Measurements from ENCODE around the gene GPR35.

Gene GPR35

GRCh38 chr2:240637116-240637900 lies 12.0 kb downstream of the GPR35 start:
- H3K79me1 ChIP-seq (replicated peaks; ENCODE audit: low read length, poor library complexity, severe bottlenecking): no peaks in the 10 kb centered on the region

GRCh38 chr2:240637901-240638345 lies 12.6 kb downstream of the GPR35 start:
- Histone ChIP-seq H3K9ac (ENCODE audit: low read length) (no peak overlapping the region), H3K27ac (ENCODE audit: low read length, poor library complexity, severe bottlenecking) (no peak overlapping the region), H3K18ac (ENCODE audit: low read depth in 1 of 2, low read length in 2 of 2) (no peak overlapping the region), H2BK15ac (ENCODE audit: low read depth, poor library complexity, severe bottlenecking) (no peak overlapping the region), H3K4me3 (ENCODE audit: insufficient read depth in 1 of 2, low read depth in 1 of 2, low read length in 2 of 2) (no peak overlapping the region), H2AFZ (ENCODE audit: low read depth, low read length) (no peak overlapping the region), H2BK12ac (ENCODE audit: low read length in 2 of 2) (no peak overlapping the region), H2AK5ac (ENCODE audit: low read length, severe bottlenecking) (no peak overlapping the region), H4K91ac (ENCODE audit: low read length) (no peak overlapping the region), H2BK120ac (ENCODE audit: low read depth, low read length) (no peak overlapping the region), H3K14ac (ENCODE audit: low read length in 2 of 2) (no peak overlapping the region), H3K23ac (ENCODE audit: low read length in 2 of 2) (no peak overlapping the region), H3K27me3 (ENCODE audit: control insufficient read depth in 1 of 2, insufficient read depth in 1 of 2, low read length in 2 of 2) (peaks cover 0 to 37% of the 10 kb centered on the region in 2 experiments), H3K4me2 (ENCODE audit: low read length, poor library complexity, severe bottlenecking) (no peak overlapping the region), H3K4ac (ENCODE audit: low read depth in 1 of 2, low read length in 2 of 2) (no peak overlapping the region), H3K4me1 (ENCODE audit: control insufficient read depth, insufficient read depth, low read depth, low read length) (peaks cover 2% of the 10 kb centered on the region), H3K9me3 (ENCODE audit: control insufficient read depth, low read length) (peaks cover 12% of the 10 kb centered on the region), H4K8ac (ENCODE audit: low read length) (no peak overlapping the region), H3K36me3 (ENCODE audit: control insufficient read depth in 1 of 2, insufficient read depth in 2 of 2, low read depth in 1 of 2, low read length in 2 of 2) (no peaks in the 10 kb centered on the region), H3K79me1 (replicated peaks; ENCODE audit: low read length, poor library complexity, severe bottlenecking) (no peaks in the 10 kb centered on the region), H2BK5ac (ENCODE audit: low read depth, low read length, poor library complexity, severe bottlenecking) (no peak overlapping the region)
- no peak for DNase-seq
- 70% methylated on average over 8 of the region's 8 CpGs for WGBS

More at GRCh38 chr2:240637116-240637900, 12.0 kb downstream of the GPR35 start:
- no peak overlapping the region for H2AK5ac ChIP-seq (ENCODE audit: low read length, severe bottlenecking)
- no peak overlapping the region for H2BK120ac ChIP-seq (ENCODE audit: low read depth, low read length)
- no peak overlapping the region for H2BK15ac ChIP-seq (ENCODE audit: low read depth, poor library complexity, severe bottlenecking)
- no peak overlapping the region for H3K9ac ChIP-seq (ENCODE audit: low read length)
- peaks cover 14% of the 10 kb centered on the region for H3K9me3 ChIP-seq (ENCODE audit: control insufficient read depth, low read length)
- H3K27ac ChIP-seq (ENCODE audit: low read length, poor library complexity, severe bottlenecking): no peak overlapping the region
- H3K4ac ChIP-seq (ENCODE audit: low read depth in 1 of 2, low read length in 2 of 2): no peak overlapping the region
- no peak overlapping the region for H2BK5ac ChIP-seq (ENCODE audit: low read depth, low read length, poor library complexity, severe bottlenecking)
- no peak overlapping the region for H3K23ac ChIP-seq (ENCODE audit: low read length in 2 of 2)
- H3K18ac ChIP-seq (ENCODE audit: low read depth in 1 of 2, low read length in 2 of 2): no peak overlapping the region
- no peak for DNase-seq
- H3K36me3 ChIP-seq (ENCODE audit: control insufficient read depth in 1 of 2, insufficient read depth in 2 of 2, low read depth in 1 of 2, low read length in 2 of 2): peaks cover 0 to 2% of the 10 kb centered on the region in 2 experiments
- H3K4me3 ChIP-seq (ENCODE audit: insufficient read depth in 1 of 2, low read depth in 1 of 2, low read length in 2 of 2): no peak overlapping the region
- H3K14ac ChIP-seq (ENCODE audit: low read length in 2 of 2): no peak overlapping the region
- peaks cover 0 to 32% of the 10 kb centered on the region in 2 experiments for H3K27me3 ChIP-seq (ENCODE audit: control insufficient read depth in 1 of 2, insufficient read depth in 1 of 2, low read length in 2 of 2)
- H3K4me2 ChIP-seq (ENCODE audit: low read length, poor library complexity, severe bottlenecking): no peak overlapping the region
- H2AFZ ChIP-seq (ENCODE audit: low read depth, low read length): no peak overlapping the region
- WGBS: 79% methylated on average over 17 of the region's 17 CpGs
- H2BK12ac ChIP-seq (ENCODE audit: low read length in 2 of 2): no peak overlapping the region
- H4K91ac ChIP-seq (ENCODE audit: low read length): no peak overlapping the region
- no peak overlapping the region for H4K8ac ChIP-seq (ENCODE audit: low read length)
- peaks cover 2% of the 10 kb centered on the region for H3K4me1 ChIP-seq (ENCODE audit: control insufficient read depth, insufficient read depth, low read depth, low read length)

- H2BK15ac ChIP-seq (ENCODE audit: low read depth, poor library complexity, severe bottlenecking): no peak overlapping the region
- H3K36me3 ChIP-seq (ENCODE audit: control insufficient read depth in 1 of 2, insufficient read depth in 2 of 2, low read depth in 1 of 2, low read length in 2 of 2): no peaks in the 10 kb centered on the region
- no peak overlapping the region for H3K18ac ChIP-seq (ENCODE audit: low read depth in 1 of 2, low read length in 2 of 2)
- no peak overlapping the region for H2BK5ac ChIP-seq (ENCODE audit: low read depth, low read length, poor library complexity, severe bottlenecking)
- no peaks in the 10 kb centered on the region for H3K79me1 ChIP-seq (replicated peaks; ENCODE audit: low read length, poor library complexity, severe bottlenecking)
- no peak overlapping the region for H4K8ac ChIP-seq (ENCODE audit: low read length)
- no peak overlapping the region for H3K4me2 ChIP-seq (ENCODE audit: low read length, poor library complexity, severe bottlenecking)
- H3K4me3 ChIP-seq (ENCODE audit: insufficient read depth in 1 of 2, low read depth in 1 of 2, low read length in 2 of 2): no peak overlapping the region
- no peak overlapping the region for H2BK120ac ChIP-seq (ENCODE audit: low read depth, low read length)
- H3K9ac ChIP-seq (ENCODE audit: low read length): no peak overlapping the region
- no peak overlapping the region for H3K27ac ChIP-seq (ENCODE audit: low read length, poor library complexity, severe bottlenecking)
- no peak overlapping the region for H2BK12ac ChIP-seq (ENCODE audit: low read length in 2 of 2)
- no peak overlapping the region for H4K91ac ChIP-seq (ENCODE audit: low read length)
- H3K27me3 ChIP-seq (ENCODE audit: control insufficient read depth in 1 of 2, insufficient read depth in 1 of 2, low read length in 2 of 2): peaks cover under 1 to 43% of the 10 kb centered on the region in 2 experiments
- H3K9me3 ChIP-seq (ENCODE audit: control insufficient read depth, low read length): peaks cover 10% of the 10 kb centered on the region
- no peak overlapping the region for H3K14ac ChIP-seq (ENCODE audit: low read length in 2 of 2)
- H3K4ac ChIP-seq (ENCODE audit: low read depth in 1 of 2, low read length in 2 of 2): no peak overlapping the region
- no peak overlapping the region for H3K23ac ChIP-seq (ENCODE audit: low read length in 2 of 2)
- H2AFZ ChIP-seq (ENCODE audit: low read depth, low read length): no peak overlapping the region
- peaks cover 2% of the 10 kb centered on the region for H3K4me1 ChIP-seq (ENCODE audit: control insufficient read depth, insufficient read depth, low read depth, low read length)
- WGBS: 75% methylated on average over 18 of the region's 18 CpGs
- no peak for DNase-seq
- no peak overlapping the region for H2AK5ac ChIP-seq (ENCODE audit: low read length, severe bottlenecking)
Observed at GRCh38 chr2:240638512-240639160, 13.4 kb downstream of the GPR35 start.

- H3K79me1 ChIP-seq (replicated peaks; ENCODE audit: low read length, poor library complexity, severe bottlenecking): no peaks in the 10 kb centered on the region
- WGBS: 92% methylated on average over 18 of the region's 18 CpGs
Observed at GRCh38 chr2:240639566-240639965, 14.3 kb downstream of the GPR35 start.

More at GRCh38 chr2:240639566-240639965, 14.3 kb downstream of the GPR35 start:
- H2BK5ac ChIP-seq (ENCODE audit: low read depth, low read length, poor library complexity, severe bottlenecking): no peak overlapping the region
- H3K4me3 ChIP-seq (ENCODE audit: insufficient read depth in 1 of 2, low read depth in 1 of 2, low read length in 2 of 2): no peak overlapping the region
- no peak overlapping the region for H4K8ac ChIP-seq (ENCODE audit: low read length)
- no peak overlapping the region for H3K4ac ChIP-seq (ENCODE audit: low read depth in 1 of 2, low read length in 2 of 2)
- peaks cover 1% of the 10 kb centered on the region for H3K9me3 ChIP-seq (ENCODE audit: control insufficient read depth, low read length)
- H2AK5ac ChIP-seq (ENCODE audit: low read length, severe bottlenecking): no peak overlapping the region
- peaks cover 2% of the 10 kb centered on the region for H3K4me1 ChIP-seq (ENCODE audit: control insufficient read depth, insufficient read depth, low read depth, low read length)
- no peak overlapping the region for H3K27ac ChIP-seq (ENCODE audit: low read length, poor library complexity, severe bottlenecking)
- H3K9ac ChIP-seq (ENCODE audit: low read length): no peak overlapping the region
- no peak overlapping the region for H3K18ac ChIP-seq (ENCODE audit: low read depth in 1 of 2, low read length in 2 of 2)
- H2AFZ ChIP-seq (ENCODE audit: low read depth, low read length): no peak overlapping the region
- H3K27me3 ChIP-seq (ENCODE audit: control insufficient read depth in 1 of 2, insufficient read depth in 1 of 2, low read length in 2 of 2): peaks cover 5 to 52% of the 10 kb centered on the region in 2 experiments
- H2BK120ac ChIP-seq (ENCODE audit: low read depth, low read length): no peak overlapping the region
- no peak overlapping the region for H3K4me2 ChIP-seq (ENCODE audit: low read length, poor library complexity, severe bottlenecking)
- H2BK12ac ChIP-seq (ENCODE audit: low read length in 2 of 2): no peak overlapping the region
- no peak overlapping the region for H3K14ac ChIP-seq (ENCODE audit: low read length in 2 of 2)
- H2BK15ac ChIP-seq (ENCODE audit: low read depth, poor library complexity, severe bottlenecking): no peak overlapping the region
- no peaks in the 10 kb centered on the region for H3K36me3 ChIP-seq (ENCODE audit: control insufficient read depth in 1 of 2, insufficient read depth in 2 of 2, low read depth in 1 of 2, low read length in 2 of 2)
- DNase-seq: no peak
- H3K23ac ChIP-seq (ENCODE audit: low read length in 2 of 2): no peak overlapping the region
- no peak overlapping the region for H4K91ac ChIP-seq (ENCODE audit: low read length)
